ENCODE results near the gene APAF1. TPM values are rescaled to one million over a fixed set of nuclear protein-coding genes. Genes with fewer than 3 reads are reported as not detected.

The APAF1 gene
- total and polyA plus RNA-seq, 10 of the 15 experiments (the other 5 are each of a cell fraction or from before 2014, with no cell fraction given): 4.2 to 19.1 (median 14.2) TPM

- TF ChIP-seq STAT3 (IDR thresholded peaks at IDR 0.05; ENCODE audit: low read depth, low read length): no peak
- TF ChIP-seq RCOR1 (conservative IDR thresholded peaks at IDR 0.05; ENCODE audit: low read depth, low read length): no peak
Measured at GRCh38 chr12:98730412-98730811, 85.3 kb downstream of the APAF1 start (continued).

DNA sequence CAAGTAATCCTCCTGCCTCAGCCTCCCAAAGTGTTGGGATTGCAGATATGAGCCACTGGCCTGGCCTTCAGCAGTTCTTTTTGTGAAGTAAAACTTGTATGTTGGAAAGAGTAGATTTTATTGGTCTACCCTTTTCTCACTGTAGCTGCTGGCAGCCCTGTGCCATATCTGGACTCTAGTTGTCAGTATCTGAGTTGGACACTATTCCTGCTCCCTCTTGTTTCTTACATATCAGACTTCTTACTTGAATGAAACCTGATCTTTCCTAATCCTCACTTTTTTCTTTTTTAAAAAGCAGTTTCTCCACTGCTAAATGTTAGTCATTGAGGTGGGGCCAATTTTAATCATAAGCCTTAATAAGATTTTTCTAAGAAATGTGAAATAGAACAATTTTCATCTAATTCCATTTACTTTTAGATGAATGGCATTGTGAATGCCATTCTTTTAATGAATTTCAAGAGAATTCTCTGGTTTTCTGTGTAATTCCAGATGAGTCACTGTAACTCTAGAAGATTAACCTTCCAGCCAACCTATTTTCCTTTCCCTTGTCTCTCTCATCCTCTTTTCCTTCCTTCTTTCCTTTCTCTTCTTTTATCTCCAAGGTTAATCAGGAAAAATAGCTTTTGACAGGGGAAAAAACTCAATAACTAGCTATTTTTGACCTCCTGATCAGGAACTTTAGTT is 88.7 kb downstream of the APAF1 start:
- no peak for FAIRE-seq
- in situ Hi-C loops (cut with MboI) (no loop called here), intact Hi-C loops (cut with micrococcal nuclease; ENCODE audit: unreplicated experiment) (no loop called here)
- no peak overlapping the region for H3K4me3 ChIP-seq
- no TSS peak for BruUV-seq (replicated peaks)
- H3K4me2 ChIP-seq (ENCODE audit: control insufficient read depth, insufficient read depth): no peak overlapping the region
- no peaks in the 10 kb centered on the region for H3K79me2 ChIP-seq (ENCODE audit: control insufficient read depth, insufficient read depth, low read length)
- CTCF ChIA-PET: interaction anchor here (0.9 to 2.1 kb wide), 3 partner anchors 8 to 19 kb away, joined by 3 to 10 read pairs (median 9); no protein-coding TSS in a partner anchor
- RAD21 ChIA-PET (ENCODE audit: unreplicated experiment): no interaction called here
- no peak for DNase-seq (ENCODE audit: low read depth, low spot score)
- POLR2A ChIA-PET: no interaction called here
- SMC1A ChIA-PET (ENCODE audit: uncharacterized antibody, unreplicated experiment): interaction anchor here (1.0 to 2.2 kb wide), 4 partner anchors 12 to 31 kb away, joined by 3 to 6 read pairs (median 4); no protein-coding TSS in a partner anchor
- TF ChIP-seq RAD21 (IDR thresholded peaks at IDR 0.05; ENCODE audit: insufficient read depth, low read depth, low read length) (no peak), CHD4 (IDR thresholded peaks at IDR 0.05) (no peak), ZNF687 (IDR thresholded peaks at IDR 0.05) (no peak), SUZ12 (IDR thresholded peaks at IDR 0.05; ENCODE audit: unreplicated experiment) (no peak), MYC (IDR thresholded peaks at IDR 0.05; ENCODE audit: insufficient read depth, insufficient read length, insufficient replicate concordance, low read length, severe bottlenecking) (no peak), BHLHE40 (IDR thresholded peaks at IDR 0.05; ENCODE audit: borderline replicate concordance in 1 of 2, low read depth in 2 of 2, low read length in 1 of 2) (no peak), NFIC (IDR thresholded peaks at IDR 0.05; ENCODE audit: low read depth, low read length) (no peak), STAT3 (IDR thresholded peaks at IDR 0.05; ENCODE audit: low read depth, low read length) (no peak), POLR2AphosphoS2 (IDR thresholded peaks at IDR 0.05; ENCODE audit: low read depth, low read length) (no peak), TCF7 (IDR thresholded peaks at IDR 0.05; ENCODE audit: borderline replicate concordance) (no peak)
- TF ChIP-seq, protein P1, sequence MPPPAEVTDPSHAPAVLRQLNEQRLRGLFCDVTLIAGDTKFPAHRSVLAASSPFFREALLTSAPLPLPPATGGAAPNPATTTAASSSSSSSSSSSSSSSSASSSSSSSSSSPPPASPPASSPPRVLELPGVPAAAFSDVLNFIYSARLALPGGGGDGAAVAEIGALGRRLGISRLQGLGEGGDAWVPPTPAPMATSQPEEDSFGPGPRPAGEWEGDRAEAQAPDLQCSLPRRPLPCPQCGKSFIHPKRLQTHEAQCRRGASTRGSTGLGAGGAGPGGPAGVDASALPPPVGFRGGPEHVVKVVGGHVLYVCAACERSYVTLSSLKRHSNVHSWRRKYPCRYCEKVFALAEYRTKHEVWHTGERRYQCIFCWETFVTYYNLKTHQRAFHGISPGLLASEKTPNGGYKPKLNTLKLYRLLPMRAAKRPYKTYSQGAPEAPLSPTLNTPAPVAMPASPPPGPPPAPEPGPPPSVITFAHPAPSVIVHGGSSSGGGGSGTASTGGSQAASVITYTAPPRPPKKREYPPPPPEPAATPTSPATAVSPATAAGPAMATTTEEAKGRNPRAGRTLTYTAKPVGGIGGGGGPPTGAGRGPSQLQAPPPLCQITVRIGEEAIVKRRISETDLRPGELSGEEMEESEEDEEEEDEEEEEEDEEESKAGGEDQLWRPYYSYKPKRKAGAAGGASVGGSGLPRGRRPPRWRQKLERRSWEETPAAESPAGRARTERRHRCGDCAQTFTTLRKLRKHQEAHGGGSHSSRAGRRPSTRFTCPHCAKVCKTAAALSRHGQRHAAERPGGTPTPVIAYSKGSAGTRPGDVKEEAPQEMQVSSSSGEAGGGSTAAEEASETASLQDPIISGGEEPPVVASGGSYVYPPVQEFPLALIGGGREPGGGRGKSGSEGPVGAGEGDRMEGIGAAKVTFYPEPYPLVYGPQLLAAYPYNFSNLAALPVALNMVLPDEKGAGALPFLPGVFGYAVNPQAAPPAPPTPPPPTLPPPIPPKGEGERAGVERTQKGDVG (CRISPR knock-in tag; IDR thresholded peaks at IDR 0.05): no peak
- H3K27ac ChIP-seq (ENCODE audit: control insufficient read depth, insufficient read depth): no peak overlapping the region
- H3K9ac ChIP-seq (ENCODE audit: control insufficient read depth, insufficient read depth, low read length): no peak overlapping the region
- H3K27me3 ChIP-seq (replicated peaks in 1 of 2; ENCODE audit: control insufficient read depth in 2 of 2, insufficient read depth in 2 of 2, low read length in 1 of 2): no peaks in the 10 kb centered on the region
- no peaks in the 10 kb centered on the region for H3K4me1 ChIP-seq (ENCODE audit: control insufficient read depth, insufficient read depth, low read length)
- H3K9me3 ChIP-seq (replicated peaks; ENCODE audit: control insufficient read depth, insufficient read depth, low read length): no peaks in the 10 kb centered on the region
- peaks cover 0 to 11% of the 10 kb centered on the region in 2 experiments; a peak in 2 of 4 replicates for H3K36me3 ChIP-seq (ENCODE audit: control insufficient read depth in 2 of 2, insufficient read depth in 2 of 2, low read length in 1 of 2)
- ATAC-seq: no peak
- H4K20me1 ChIP-seq (ENCODE audit: control insufficient read depth, insufficient read depth): no peaks in the 10 kb centered on the region
- H2AFZ ChIP-seq (ENCODE audit: control insufficient read depth, low read depth, low read length): no peak overlapping the region
